Spleen (tissue), 11 donors: ENCODE measurements around the gene SH3RF3. TPM values are rescaled to one million over a fixed set of nuclear protein-coding genes. Genes with fewer than 3 reads are reported as not detected.

Experiments
- DNase-seq: peaks from one replicate; pipeline ENCODE4 v3.0.0-alpha.2; 2020
- H3K27ac ChIP-seq, 8 donors: fragments of 200-600 bp; sonication (generic) in 7 of 8; 1 replicate in 4 of 8; 2 replicates in 4 of 8; pipeline versions ENCODE4 v1.5.0 to v1.8.0; 2016 to 2021; ENCODE audit warnings: inconsistent platforms in 4 of 8, mild to moderate bottlenecking in 4 of 8, moderate library complexity in 1 of 8
- H3K27me3 ChIP-seq, 7 donors: fragments of 200-600 bp; sonication (generic) in 6 of 7; replicated peaks in 1 of 7; 1 replicate in 4 of 7; 2 replicates in 3 of 7; pipeline versions ENCODE4 v1.5.0 to v1.8.0; 2016 to 2021; ENCODE audit warnings: inconsistent platforms in 3 of 7, mild to moderate bottlenecking in 1 of 7
- H3K36me3 ChIP-seq, 6 donors: fragments of 200-600 bp; sonication (generic) in 5 of 6; 1 replicate in 4 of 6; 2 replicates in 2 of 6; pipeline versions ENCODE4 v1.5.0 to v1.8.0; 2016 to 2021; ENCODE audit warnings: inconsistent platforms in 2 of 6
- H3K4me1 ChIP-seq, 6 donors: fragments of 200-600 bp; sonication (generic) in 5 of 6; 1 replicate in 3 of 6; 2 replicates in 3 of 6; pipeline versions ENCODE4 v1.5.0 to v1.8.0; 2016 to 2021; ENCODE audit warnings: inconsistent platforms in 3 of 6
- H3K4me3 ChIP-seq, 8 donors: fragments of 200-600 bp; sonication (generic) in 7 of 8; 1 replicate in 4 of 8; 2 replicates in 4 of 8; pipeline versions ENCODE4 v1.5.0 to v1.8.0; 2016 to 2021; ENCODE audit warnings: inconsistent platforms in 4 of 8, mild to moderate bottlenecking in 4 of 8, moderate library complexity in 2 of 8
- H3K9me3 ChIP-seq, 8 donors: fragments of 200-600 bp; sonication (generic) in 7 of 8; 1 replicate in 4 of 8; 2 replicates in 4 of 8; pipeline versions ENCODE4 v1.5.0 to v1.8.0; 2016 to 2021; ENCODE audit warnings: inconsistent platforms in 4 of 8
- POLR2A ChIP-seq, 3 donors: fragments of 450-650 bp; IDR thresholded peaks; one replicate each; pipeline ENCODE4 v1.5.1; 2017; ENCODE audit warnings: antibody characterized with exemption in 3 of 3, mild to moderate bottlenecking in 1 of 3
- POLR2AphosphoS5 ChIP-seq, 3 donors: sonication (generic); formaldehyde crosslinking; IDR thresholded peaks; one replicate each; pipeline ENCODE4 v1.5.1; 2017; ENCODE audit warnings: antibody characterized with exemption in 3 of 3
- WGBS, 5 donors: extraction: QIAGEN DNeasy Blood & Tissue Kit in 3 of 5; methylation state at CpG; one replicate each; pipeline versions ENCODE4 v1.1.5 to v1.1.7; 2013 to 2018; 5-methylcytosine and 5-hydroxymethylcytosine counted together
- intact Hi-C: fragments of 100-400 bp; cut with DNase I; formaldehyde crosslinking; loops from one replicate; pipeline ENCODE4 v1.15.0; 2023; ENCODE audit warnings: low total_unique reads
- polyA plus RNA-seq, 3 donors: library from polyadenylated mRNA; stranded (reverse); fragments of 200-250 nt; gene quantifications; one replicate each; pipeline ENCODE4 v1.2.1, GENCODE V29; 2013
- total RNA-seq, 7 donors: library from RNA; depleted of rRNA in 3 of 7; stranded (reverse); fragments of >200 nt in 3 of 7; fragmentation: NEBNext Ultra II Directional in 4 of 7; extraction: Animal tissue kit (Norgen Biotek cat#: 25700) in 4 of 7; gene quantifications; one replicate each; pipeline versions ENCODE4 v1.1.0 to v1.2.1, GENCODE V29; 2016 to 2021
- TF ChIP-seq, protein P1 (sequence below), 11 experiments: fragments of 200-600 bp in 7 of 11; fragments of 450-650 bp in 4 of 11; sonication (generic) in 4 of 11; IDR thresholded peaks in 8 of 11; conservative IDR thresholded peaks in 3 of 11; 1 replicate in 7 of 11; 2 replicates in 4 of 11; pipeline versions ENCODE4 v1.4.0 to v1.8.0; 2016 to 2021; ENCODE audit warnings: antibody characterized with exemption in 11 of 11, inconsistent platforms in 4 of 11, mild to moderate bottlenecking in 1 of 11
- donor health status: healthy with polysubstance abuse.
- donor health status: DM: no; HTN: no; CAD: no; lungs with moderate emphysema.
- donor health status: DM: no; HTN: no; CAD: no.
- donor health status: Bipolar disorder and iron deficiency.
- donor health status: healthy.
- donor health status: DM: no; HTN: no; CAD: no.
- donor health status: DM: yes; HTN: yes; CAD: no.

Gene SH3RF3
- total and polyA plus RNA-seq, 10 donors = 1.3 to 7.6 (median 4.7) TPM

- WGBS, 5 donors = 70 to 95% (median 80%) methylated on average over 2 to 8 of the region's 8 CpGs
- Histone ChIP-seq H3K9me3 (no peaks in the 10 kb centered on the region), H3K4me1 (no peaks in the 10 kb centered on the region), H3K4me3 (no peak overlapping the region), H3K36me3 (no peaks in the 10 kb centered on the region), H3K27me3 (peaks cover 0 to 3% (median 0%) of the 10 kb centered on the region in 7 donors), H3K27ac (no peak overlapping the region)
- intact Hi-C loops = no loop called here
- TF ChIP-seq, protein P1, sequence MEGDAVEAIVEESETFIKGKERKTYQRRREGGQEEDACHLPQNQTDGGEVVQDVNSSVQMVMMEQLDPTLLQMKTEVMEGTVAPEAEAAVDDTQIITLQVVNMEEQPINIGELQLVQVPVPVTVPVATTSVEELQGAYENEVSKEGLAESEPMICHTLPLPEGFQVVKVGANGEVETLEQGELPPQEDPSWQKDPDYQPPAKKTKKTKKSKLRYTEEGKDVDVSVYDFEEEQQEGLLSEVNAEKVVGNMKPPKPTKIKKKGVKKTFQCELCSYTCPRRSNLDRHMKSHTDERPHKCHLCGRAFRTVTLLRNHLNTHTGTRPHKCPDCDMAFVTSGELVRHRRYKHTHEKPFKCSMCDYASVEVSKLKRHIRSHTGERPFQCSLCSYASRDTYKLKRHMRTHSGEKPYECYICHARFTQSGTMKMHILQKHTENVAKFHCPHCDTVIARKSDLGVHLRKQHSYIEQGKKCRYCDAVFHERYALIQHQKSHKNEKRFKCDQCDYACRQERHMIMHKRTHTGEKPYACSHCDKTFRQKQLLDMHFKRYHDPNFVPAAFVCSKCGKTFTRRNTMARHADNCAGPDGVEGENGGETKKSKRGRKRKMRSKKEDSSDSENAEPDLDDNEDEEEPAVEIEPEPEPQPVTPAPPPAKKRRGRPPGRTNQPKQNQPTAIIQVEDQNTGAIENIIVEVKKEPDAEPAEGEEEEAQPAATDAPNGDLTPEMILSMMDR (IDR thresholded peaks at IDR 0.05 in 8 of 11, conservative IDR thresholded peaks at IDR 0.05 in 3 of 11) = no peak
- TF ChIP-seq POLR2A (IDR thresholded peaks at IDR 0.05) = no peak
- TF ChIP-seq POLR2AphosphoS5 (IDR thresholded peaks at IDR 0.05) = no peak
- DNase-seq = no peak
Measured at GRCh38 chr2:109402180-109402579, 273.2 kb downstream of the SH3RF3 start.

DNA sequence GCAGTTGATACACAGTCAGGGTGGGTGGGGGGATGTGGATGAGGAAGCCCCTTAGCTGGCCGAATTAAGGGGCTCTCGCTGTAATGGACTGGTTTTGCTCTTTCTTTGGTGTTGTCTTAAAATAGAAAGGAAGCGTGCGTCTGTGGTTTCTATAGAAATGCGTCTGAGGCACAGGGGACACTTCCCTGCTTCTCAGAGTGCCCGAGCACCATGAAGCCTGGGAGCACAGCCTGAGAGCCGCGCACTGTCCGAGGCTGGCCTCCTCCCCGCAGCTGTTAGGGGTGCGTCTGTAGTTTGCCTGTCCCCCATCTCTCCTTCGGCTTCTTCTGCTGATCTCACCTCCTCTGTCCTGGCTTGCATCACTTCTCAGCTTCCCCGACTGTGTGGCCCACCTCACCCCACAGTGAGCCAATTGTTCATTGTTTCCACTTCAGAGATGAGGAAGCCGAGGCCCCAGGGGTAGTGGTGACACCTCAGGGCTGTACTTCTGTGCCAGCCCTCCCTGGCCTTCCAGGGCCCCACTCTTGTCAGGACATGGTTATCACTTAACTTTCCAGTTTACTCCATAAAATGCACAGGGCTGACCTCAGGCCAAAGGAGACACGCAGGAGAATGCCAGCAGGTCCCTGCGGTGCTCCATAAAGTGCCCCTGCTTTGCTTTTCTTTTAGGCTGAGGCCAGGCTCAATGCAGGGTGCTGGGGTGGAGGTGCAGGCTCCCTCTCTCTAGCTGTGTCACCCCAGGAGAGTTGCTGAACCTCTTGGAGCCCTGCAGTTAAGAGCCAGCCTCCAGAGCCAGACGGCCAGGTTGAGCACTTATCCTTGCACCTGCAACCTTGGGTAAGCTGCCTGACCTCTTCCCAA, 274.2 kb downstream of the SH3RF3 start:
- 44 to 68% (median 55%) methylated on average over 17 of the region's 17 CpGs for WGBS, 5 donors
- DNase-seq = no peak
- no peaks in the 10 kb centered on the region for H3K4me1 ChIP-seq
- no peaks in the 10 kb centered on the region for H3K36me3 ChIP-seq
- no peaks in the 10 kb centered on the region for H3K27me3 ChIP-seq
- intact Hi-C loops = no loop called here
- H3K9me3 ChIP-seq = no peaks in the 10 kb centered on the region
- no peak for TF ChIP-seq POLR2AphosphoS5 (IDR thresholded peaks at IDR 0.05)
- TF ChIP-seq POLR2A (IDR thresholded peaks at IDR 0.05) = no peak
- TF ChIP-seq, protein P1 (IDR thresholded peaks at IDR 0.05 in 8 of 11, conservative IDR thresholded peaks at IDR 0.05 in 3 of 11) = no peak
- no peak overlapping the region for H3K27ac ChIP-seq
- H3K4me3 ChIP-seq = no peak overlapping the region

DNA sequence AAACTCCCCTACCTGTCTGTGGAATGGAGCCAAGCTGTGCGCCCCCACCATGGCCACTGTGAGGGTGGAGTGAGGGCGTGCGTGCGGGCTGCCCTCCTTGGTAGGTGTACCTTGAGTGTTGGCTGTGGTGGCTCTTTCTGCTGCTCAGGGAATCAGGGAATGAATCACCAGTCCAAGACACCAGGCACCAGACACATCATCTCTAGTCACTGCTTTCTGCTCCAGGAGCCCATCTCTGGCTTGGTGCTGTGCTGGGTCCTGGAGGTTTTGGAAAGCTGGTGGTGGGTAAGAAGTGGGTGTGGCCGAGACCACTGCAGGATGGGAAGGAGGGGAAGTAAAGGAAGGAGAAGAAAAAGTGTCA, 274.8 kb downstream of the SH3RF3 start:
- Histone ChIP-seq H3K27me3 (no peaks in the 10 kb centered on the region), H3K4me3 (no peak overlapping the region), H3K9me3 (no peaks in the 10 kb centered on the region), H3K4me1 (no peaks in the 10 kb centered on the region), H3K27ac (no peak overlapping the region), H3K36me3 (no peaks in the 10 kb centered on the region)
- intact Hi-C loops = no loop called here
- WGBS, 5 donors = 88 to 98% (median 94%) methylated on average over 5 of the region's 5 CpGs
- TF ChIP-seq POLR2AphosphoS5 (IDR thresholded peaks at IDR 0.05) = no peak
- TF ChIP-seq POLR2A (IDR thresholded peaks at IDR 0.05) = no peak
- TF ChIP-seq, protein P1 (IDR thresholded peaks at IDR 0.05 in 8 of 11, conservative IDR thresholded peaks at IDR 0.05 in 3 of 11) = no peak
- DNase-seq = no peak

GRCh38 chr2:109404681-109405080, 275.7 kb downstream of the SH3RF3 start:
- DNase-seq = no peak
- Histone ChIP-seq H3K27ac (no peak overlapping the region), H3K27me3 (no peaks in the 10 kb centered on the region), H3K4me3 (no peak overlapping the region), H3K36me3 (no peaks in the 10 kb centered on the region), H3K4me1 (no peaks in the 10 kb centered on the region), H3K9me3 (no peaks in the 10 kb centered on the region)
- TF ChIP-seq POLR2A (IDR thresholded peaks at IDR 0.05) = no peak
- TF ChIP-seq, protein P1 (IDR thresholded peaks at IDR 0.05 in 8 of 11, conservative IDR thresholded peaks at IDR 0.05 in 3 of 11) = no peak
- no peak for TF ChIP-seq POLR2AphosphoS5 (IDR thresholded peaks at IDR 0.05)
- 90 to 95% (median 93%) methylated on average over 6 of the region's 6 CpGs for WGBS, 5 donors
- intact Hi-C loops = no loop called here
